HG03095 (cell line): Measurements from ENCODE around the gene SYPL1.
A peak's percentile ranks its signal among the peaks of the same experiment; 100 is the strongest.

Experiments
- ATAC-seq: cut with Tn5 transposase; IDR thresholded peaks from one replicate; pipeline ENCODE4 v1.9.1; 2021; ENCODE audit warnings: moderate library complexity; ENCODE audit not compliant: unreplicated experiment

SYPL1 gene

GRCh38 chr7:106122713-106123112 is 10.6 kb upstream of the SYPL1 start:
- ATAC-seq = no peak

GRCh38 chr7:106121189-106121810 is 9.2 kb upstream of the SYPL1 start:
- ATAC-seq = no peak

- no peak for ATAC-seq
Observed at GRCh38 chr7:106120500-106120899, 8.4 kb upstream of the SYPL1 start.

GRCh38 chr7:106119719-106120118 is 7.6 kb upstream of the SYPL1 start:
- no peak for ATAC-seq

- ATAC-seq = no peak
Observed at GRCh38 chr7:106117786-106118544, 5.9 kb upstream of the SYPL1 start.

GRCh38 chr7:106116161-106116704 is 4.1 kb upstream of the SYPL1 start:
- no peak for ATAC-seq

- no peak for ATAC-seq
Observed at GRCh38 chr7:106114716-106115383, 2.7 kb upstream of the SYPL1 start.

GRCh38 chr7:106112972-106113421 is 885 bp upstream of the SYPL1 start:
- no peak for ATAC-seq

GRCh38 chr7:106111655-106112117 is 426 bp downstream of the SYPL1 start:
- ATAC-seq = peak; percentile 32

- ATAC-seq = no peak
Observed at GRCh38 chr7:106110885-106111654, 1.0 kb downstream of the SYPL1 start.

- no peak for ATAC-seq
Observed at GRCh38 chr7:106110238-106110560, 1.9 kb downstream of the SYPL1 start.

- ATAC-seq = no peak
Observed at GRCh38 chr7:106109521-106110237, 2.4 kb downstream of the SYPL1 start.

- ATAC-seq = no peak
Observed at GRCh38 chr7:106108991-106109390, 3.1 kb downstream of the SYPL1 start.

- no peak for ATAC-seq
Observed at GRCh38 chr7:106104721-106105260, 7.3 kb downstream of the SYPL1 start.

- no peak for ATAC-seq
Observed at GRCh38 chr7:106102387-106102966, 9.6 kb downstream of the SYPL1 start.

- no peak for ATAC-seq
Observed at GRCh38 chr7:106101726-106102125, 10.4 kb downstream of the SYPL1 start.

- no peak for ATAC-seq
Observed at GRCh38 chr7:106100863-106101629, 11.1 kb downstream of the SYPL1 start.

GRCh38 chr7:106099539-106099938 is 12.6 kb downstream of the SYPL1 start:
- no peak for ATAC-seq

- ATAC-seq = no peak
Observed at GRCh38 chr7:106098889-106099288, 13.2 kb downstream of the SYPL1 start.
